K562 (cell line): ENCODE data around the gene SIRT2. TPM values are rescaled to one million over a fixed set of nuclear protein-coding genes. Genes with fewer than 3 reads are reported as not detected.

Experiments
- C11orf30 ChIP-seq: fragments of 450-650 bp; IDR thresholded peaks from 2 replicates; pipeline ENCODE4 v1.6.1; 2016; ENCODE audit warnings: low read depth, mild to moderate bottlenecking
- CBFA2T3 ChIP-seq: fragments of 450-650 bp; IDR thresholded peaks from 2 replicates; pipeline ENCODE4 v1.6.1; 2017
- HDAC8 ChIP-seq: fragments of 450-650 bp; IDR thresholded peaks from 2 replicates; pipeline ENCODE4 v1.6.1; 2016; ENCODE audit warnings: mild to moderate bottlenecking, missing genetic modification characterization, moderate library complexity, missing compliant biosample characterization
- MAFG ChIP-seq: fragments of 450-650 bp; conservative IDR thresholded peaks from 2 replicates; pipeline ENCODE4 v1.6.1; 2016; ENCODE audit warnings: missing genetic modification characterization, missing compliant biosample characterization
- NBN ChIP-seq: fragments of 450-650 bp; IDR thresholded peaks from 2 replicates; pipeline ENCODE4 v1.6.1; 2016; ENCODE audit warnings: low read depth, mild to moderate bottlenecking
- NCOA2 ChIP-seq, 2 experiments: fragments of 450-650 bp; IDR thresholded peaks; 2 replicates each; pipeline ENCODE4 v1.6.1; 2018; ENCODE audit warnings: mild to moderate bottlenecking in 2 of 2, moderate library complexity in 1 of 2; ENCODE audit not compliant: partially characterized antibody in 2 of 2
- NELFE ChIP-seq: IDR thresholded peaks from 2 replicates; pipeline ENCODE4 v1.6.1; 2011; ENCODE audit warnings: mild to moderate bottlenecking; ENCODE audit not compliant: insufficient read depth, insufficient read length
- TAF15 ChIP-seq: fragments of 200-400 bp; formaldehyde crosslinking; IDR thresholded peaks from 2 replicates; pipeline ENCODE4 v1.6.1; 2017; ENCODE audit warnings: mild to moderate bottlenecking, low read depth, low read length, moderate library complexity
- ZKSCAN1 ChIP-seq: fragments of 150-350 bp; IDR thresholded peaks from 2 replicates; pipeline ENCODE4 v1.6.1; 2016; ENCODE audit warnings: low read depth, low read length
- polyA plus RNA-seq, 8 experiments: library from polyadenylated mRNA; depleted of rRNA in 4 of 8; stranded (reverse) in 5 of 8; unstranded in 3 of 8; fragments of >200 nt; fragmentation: Nextera tagmentation in 2 of 8; fragmentation: Illumina TruSeq in 1 of 8; extraction: Ambion mirVana in 2 of 8; extraction: Trizol in 1 of 8; gene quantifications; 2 replicates each; pipeline versions ENCODE4 v1.2.1 to v1.2.3, GENCODE V29; 2011 to 2014; ENCODE audit warnings: inconsistent platforms in 1 of 8, missing spikeins in 1 of 8
- total RNA-seq, 7 experiments: library from RNA; depleted of rRNA in 6 of 7; stranded (reverse); fragments of >200 nt in 6 of 7; fragmentation: Illumina TruSeq in 2 of 7; extraction: Trizol in 2 of 7; gene quantifications; 2 replicates each; pipeline versions ENCODE4 v1.2.1 to v1.2.3, GENCODE V29; 2011 to 2021; ENCODE audit warnings: low replicate concordance in 1 of 7
- TF ChIP-seq, protein P1 (sequence below): fragments of 250-450 bp; sonication (Bioruptor Pico); IDR thresholded peaks from 2 replicates; pipeline ENCODE4 v1.8.0; 2021; ENCODE audit warnings: moderate library complexity, mild to moderate bottlenecking, inconsistent platforms
- TF ChIP-seq, protein P2 (sequence below): sonication (generic); formaldehyde crosslinking; IDR thresholded peaks from 2 replicates; pipeline ENCODE4 v1.5.0; 2020; ENCODE audit warnings: missing genetic modification reagents
- TF ChIP-seq, protein P3 (sequence below): IDR thresholded peaks from 2 replicates; pipeline ENCODE4 v1.6.1; 2014; ENCODE audit warnings: antibody characterized with exemption

The SIRT2 gene
- total and polyA plus RNA-seq, 9 of the 15 experiments (the other 6 are each of a cell fraction or from before 2014, with no cell fraction given) = 2.3 to 35.2 (median 22.9) TPM

- no peak for TF ChIP-seq HDAC8 (tag)
- TF ChIP-seq, protein P1, sequence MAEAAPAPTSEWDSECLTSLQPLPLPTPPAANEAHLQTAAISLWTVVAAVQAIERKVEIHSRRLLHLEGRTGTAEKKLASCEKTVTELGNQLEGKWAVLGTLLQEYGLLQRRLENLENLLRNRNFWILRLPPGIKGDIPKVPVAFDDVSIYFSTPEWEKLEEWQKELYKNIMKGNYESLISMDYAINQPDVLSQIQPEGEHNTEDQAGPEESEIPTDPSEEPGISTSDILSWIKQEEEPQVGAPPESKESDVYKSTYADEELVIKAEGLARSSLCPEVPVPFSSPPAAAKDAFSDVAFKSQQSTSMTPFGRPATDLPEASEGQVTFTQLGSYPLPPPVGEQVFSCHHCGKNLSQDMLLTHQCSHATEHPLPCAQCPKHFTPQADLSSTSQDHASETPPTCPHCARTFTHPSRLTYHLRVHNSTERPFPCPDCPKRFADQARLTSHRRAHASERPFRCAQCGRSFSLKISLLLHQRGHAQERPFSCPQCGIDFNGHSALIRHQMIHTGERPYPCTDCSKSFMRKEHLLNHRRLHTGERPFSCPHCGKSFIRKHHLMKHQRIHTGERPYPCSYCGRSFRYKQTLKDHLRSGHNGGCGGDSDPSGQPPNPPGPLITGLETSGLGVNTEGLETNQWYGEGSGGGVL (CRISPR knock-in tag) = no peak
- no peak for TF ChIP-seq NCOA2 (IDR thresholded peaks at IDR 0.05; ENCODE audit: partially characterized antibody in 2 of 2)
- TF ChIP-seq C11orf30 = peak; percentile 63
- no peak for TF ChIP-seq NBN
- TF ChIP-seq ZKSCAN1 = no peak
- no peak for TF ChIP-seq TAF15
- TF ChIP-seq MAFG = peak; percentile 54
- TF ChIP-seq, protein P2, sequence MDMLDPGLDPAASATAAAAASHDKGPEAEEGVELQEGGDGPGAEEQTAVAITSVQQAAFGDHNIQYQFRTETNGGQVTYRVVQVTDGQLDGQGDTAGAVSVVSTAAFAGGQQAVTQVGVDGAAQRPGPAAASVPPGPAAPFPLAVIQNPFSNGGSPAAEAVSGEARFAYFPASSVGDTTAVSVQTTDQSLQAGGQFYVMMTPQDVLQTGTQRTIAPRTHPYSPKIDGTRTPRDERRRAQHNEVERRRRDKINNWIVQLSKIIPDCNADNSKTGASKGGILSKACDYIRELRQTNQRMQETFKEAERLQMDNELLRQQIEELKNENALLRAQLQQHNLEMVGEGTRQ (CRISPR knock-in tag) = no peak
- TF ChIP-seq, protein P3, sequence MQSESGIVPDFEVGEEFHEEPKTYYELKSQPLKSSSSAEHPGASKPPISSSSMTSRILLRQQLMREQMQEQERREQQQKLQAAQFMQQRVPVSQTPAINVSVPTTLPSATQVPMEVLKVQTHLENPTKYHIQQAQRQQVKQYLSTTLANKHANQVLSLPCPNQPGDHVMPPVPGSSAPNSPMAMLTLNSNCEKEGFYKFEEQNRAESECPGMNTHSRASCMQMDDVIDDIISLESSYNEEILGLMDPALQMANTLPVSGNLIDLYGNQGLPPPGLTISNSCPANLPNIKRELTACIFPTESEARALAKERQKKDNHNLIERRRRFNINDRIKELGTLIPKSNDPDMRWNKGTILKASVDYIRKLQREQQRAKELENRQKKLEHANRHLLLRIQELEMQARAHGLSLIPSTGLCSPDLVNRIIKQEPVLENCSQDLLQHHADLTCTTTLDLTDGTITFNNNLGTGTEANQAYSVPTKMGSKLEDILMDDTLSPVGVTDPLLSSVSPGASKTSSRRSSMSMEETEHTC = no peak
- TF ChIP-seq CBFA2T3 = peak; percentile 18; the same call in 1 of the 2 replicates
- TF ChIP-seq NELFE = no peak
- TF ChIP-seq, all 486 proteins: peak for 8
Measured at GRCh38 chr19:38830039-38830733, 69.2 kb downstream of the SIRT2 start (continued).
